WI38 (cell line): ENCODE data around the gene NLK.
"Not testable (repeated sequence)": the region's sequence is repeated elsewhere in the genome, so short reads cannot be mapped to it uniquely, and the experiment has no call there.

ENCODE experiments used
- H3K4me3 ChIP-seq: 2 replicates; pipeline ENCODE4 v1.5.1; 2011; ENCODE audit warnings: low read depth, mild to moderate bottlenecking, control low read depth, low read length
- TF ChIP-seq, protein P1 (sequence below): IDR thresholded peaks from 2 replicates; pipeline ENCODE4 v1.5.1; 2012; ENCODE audit warnings: low read depth, mild to moderate bottlenecking, control low read depth, low read length

The NLK gene

DNA sequence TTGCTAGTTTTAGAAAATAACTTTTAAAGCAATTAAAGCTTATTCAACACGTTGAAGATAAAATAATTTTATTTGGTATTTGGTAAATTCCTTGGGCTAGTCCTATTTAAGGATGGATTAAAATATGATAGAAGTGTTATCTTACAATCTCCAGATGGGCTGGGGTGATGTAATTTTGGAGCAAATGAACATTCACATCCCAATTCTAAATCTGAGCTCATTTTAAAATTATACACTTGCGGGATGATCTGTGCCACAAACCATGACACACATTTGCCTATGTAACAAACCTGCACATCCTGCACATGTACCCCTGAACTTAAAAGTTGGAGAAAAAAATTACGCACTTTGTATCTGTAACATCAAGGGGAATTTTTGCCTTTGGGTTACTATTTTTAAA, 31.5 kb downstream of the NLK start:
- no peak overlapping the region for H3K4me3 ChIP-seq
- TF ChIP-seq, protein P1, sequence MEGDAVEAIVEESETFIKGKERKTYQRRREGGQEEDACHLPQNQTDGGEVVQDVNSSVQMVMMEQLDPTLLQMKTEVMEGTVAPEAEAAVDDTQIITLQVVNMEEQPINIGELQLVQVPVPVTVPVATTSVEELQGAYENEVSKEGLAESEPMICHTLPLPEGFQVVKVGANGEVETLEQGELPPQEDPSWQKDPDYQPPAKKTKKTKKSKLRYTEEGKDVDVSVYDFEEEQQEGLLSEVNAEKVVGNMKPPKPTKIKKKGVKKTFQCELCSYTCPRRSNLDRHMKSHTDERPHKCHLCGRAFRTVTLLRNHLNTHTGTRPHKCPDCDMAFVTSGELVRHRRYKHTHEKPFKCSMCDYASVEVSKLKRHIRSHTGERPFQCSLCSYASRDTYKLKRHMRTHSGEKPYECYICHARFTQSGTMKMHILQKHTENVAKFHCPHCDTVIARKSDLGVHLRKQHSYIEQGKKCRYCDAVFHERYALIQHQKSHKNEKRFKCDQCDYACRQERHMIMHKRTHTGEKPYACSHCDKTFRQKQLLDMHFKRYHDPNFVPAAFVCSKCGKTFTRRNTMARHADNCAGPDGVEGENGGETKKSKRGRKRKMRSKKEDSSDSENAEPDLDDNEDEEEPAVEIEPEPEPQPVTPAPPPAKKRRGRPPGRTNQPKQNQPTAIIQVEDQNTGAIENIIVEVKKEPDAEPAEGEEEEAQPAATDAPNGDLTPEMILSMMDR: no peak

DNA sequence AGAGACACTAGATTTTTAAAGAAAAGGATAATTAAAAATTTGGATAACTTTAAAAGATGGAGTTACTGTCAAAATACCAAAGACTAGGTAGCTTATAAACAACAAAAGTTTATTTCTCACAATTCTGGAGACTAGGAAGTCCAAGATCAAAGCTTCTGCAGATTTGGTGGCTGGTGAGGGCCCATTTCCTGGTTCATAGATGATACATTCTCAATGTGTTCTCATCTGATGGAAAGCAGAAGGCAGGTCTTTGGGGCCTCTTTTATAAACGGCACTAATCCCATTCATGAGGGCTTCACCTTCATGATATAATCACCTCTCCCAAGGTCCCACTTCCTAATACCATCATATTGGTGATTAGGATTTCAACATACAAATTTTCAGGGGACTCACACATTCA, 33.7 kb downstream of the NLK start:
- TF ChIP-seq, protein P1: no peak
- H3K4me3 ChIP-seq: no peak overlapping the region

DNA sequence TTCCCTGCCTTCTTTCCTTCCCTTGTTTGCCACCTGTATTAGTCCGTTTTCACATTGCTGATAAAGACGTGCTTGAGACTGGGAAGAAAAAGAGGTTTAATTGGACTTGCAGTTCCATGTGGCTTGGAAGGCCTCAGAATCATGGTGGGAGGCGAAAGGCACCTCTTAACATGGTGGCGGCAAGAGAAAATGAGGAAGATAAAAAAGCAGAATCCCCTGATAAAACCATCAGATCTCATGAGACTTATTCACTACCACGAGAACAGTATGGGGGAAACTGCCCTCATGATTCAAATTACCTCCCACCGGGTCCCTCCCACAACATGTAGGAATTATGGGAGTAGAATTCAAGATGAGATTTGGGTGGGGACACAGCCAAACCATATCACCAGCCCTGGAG, 34.7 kb downstream of the NLK start:
- not testable (repeated sequence) for H3K4me3 ChIP-seq

DNA sequence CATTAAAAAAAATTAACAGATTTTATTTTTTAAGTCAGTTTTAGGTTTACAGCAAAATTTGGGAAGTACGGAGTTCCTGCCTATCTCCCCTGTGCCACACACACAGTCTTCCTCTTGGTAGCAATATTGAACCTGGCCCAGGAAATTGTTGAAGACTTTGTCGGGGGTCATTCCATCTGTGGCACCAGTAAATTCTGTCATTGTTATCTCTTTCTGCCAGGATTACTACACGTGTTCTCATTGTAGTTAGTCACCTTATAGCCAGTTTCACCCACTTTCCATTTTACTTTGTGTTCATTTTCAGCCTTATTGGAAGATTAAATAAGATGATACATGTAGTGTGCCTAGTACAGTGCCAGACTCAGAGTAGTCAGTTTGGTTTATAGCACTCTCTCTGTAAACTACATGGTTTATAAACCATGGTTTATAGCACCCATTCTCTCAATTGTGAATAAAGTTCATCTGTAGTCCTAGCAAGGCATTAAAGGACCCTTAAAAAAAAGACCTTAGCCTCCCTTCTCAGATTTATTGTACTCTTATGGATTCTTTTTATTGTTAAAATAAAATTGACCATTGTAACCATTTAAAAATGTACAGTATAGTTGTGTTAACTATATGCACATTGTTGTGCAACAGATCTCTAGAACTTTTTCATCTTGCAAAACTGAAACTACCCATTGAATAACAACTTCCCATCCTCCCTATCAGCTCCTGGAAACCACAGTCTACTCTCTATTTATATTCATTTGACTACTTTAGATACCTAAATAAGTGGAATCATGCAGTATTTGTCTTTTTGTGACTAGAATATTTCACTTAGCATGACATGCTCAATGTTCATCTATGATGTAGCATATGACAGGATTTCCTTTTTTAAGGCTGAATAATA, 36.1 kb downstream of the NLK start:
- no peak overlapping the region for H3K4me3 ChIP-seq
- TF ChIP-seq, protein P1: no peak

DNA sequence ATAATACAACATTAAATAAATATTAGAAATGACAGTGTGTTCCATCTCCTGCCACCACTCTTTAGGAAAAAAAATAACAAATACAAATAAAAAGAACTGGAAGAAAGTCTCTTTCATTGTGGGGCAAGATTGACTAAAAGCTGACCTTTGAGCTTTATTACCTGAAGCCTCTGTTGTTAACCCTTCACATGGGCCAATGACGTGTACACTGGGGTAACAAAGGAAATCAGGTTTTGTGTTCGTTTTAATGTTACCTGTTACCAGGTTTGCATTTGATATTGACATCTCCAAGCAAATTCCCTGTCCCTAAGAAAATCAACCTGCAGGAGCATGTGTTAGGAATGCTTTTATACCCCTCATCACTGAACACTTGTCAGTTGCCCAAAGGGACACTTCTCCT, 39.0 kb downstream of the NLK start:
- TF ChIP-seq, protein P1: no peak
- no peak overlapping the region for H3K4me3 ChIP-seq

DNA sequence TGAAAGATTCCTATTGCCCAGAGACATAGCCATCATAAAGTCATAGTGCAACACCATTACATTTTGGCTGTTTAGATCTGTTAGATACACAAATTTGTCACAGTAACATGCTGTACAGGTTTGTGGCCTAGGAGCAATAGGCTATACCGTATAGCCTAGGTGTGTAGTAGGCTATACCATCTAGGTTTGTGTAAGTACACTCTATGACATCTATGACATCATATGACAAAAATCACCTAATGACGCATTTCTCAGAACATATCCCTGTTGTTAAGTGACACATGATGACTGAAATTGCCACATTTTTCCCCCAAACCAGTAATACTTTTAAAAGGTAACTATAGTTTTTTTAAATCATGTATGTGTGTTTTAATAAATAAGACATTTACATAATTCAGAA, 43.3 kb downstream of the NLK start:
- TF ChIP-seq, protein P1: no peak
- H3K4me3 ChIP-seq: no peak overlapping the region

DNA sequence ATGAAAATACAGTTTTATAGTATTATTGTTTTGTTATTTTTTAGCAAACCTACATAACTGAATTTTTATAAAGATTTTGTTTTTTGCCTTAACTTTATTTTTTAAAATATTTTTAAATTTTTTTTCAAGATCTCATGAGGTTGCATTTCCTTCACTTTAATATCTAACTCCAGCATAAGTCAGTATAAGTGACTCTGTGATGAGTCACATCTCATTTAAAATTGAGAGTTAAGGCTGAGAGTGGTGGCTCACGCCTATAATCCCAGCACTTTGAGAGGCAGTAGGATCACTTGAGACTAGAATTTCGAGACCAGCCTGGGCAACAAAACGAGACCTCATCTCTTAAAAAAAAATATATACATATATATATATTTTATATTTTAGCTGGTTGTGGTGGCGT, 44.0 kb downstream of the NLK start:
- H3K4me3 ChIP-seq: no peak overlapping the region

More for the DNA sequence above, 44.0 kb downstream of the NLK start:
- TF ChIP-seq, protein P1: no peak
